Neuronal stem cell (in vitro differentiated cells): Measurements from ENCODE around the gene GPI.

Experiments
- DNase-seq: peaks from one replicate; pipeline ENCODE4 v3.0.0-alpha.2; 2013; ENCODE audit warnings: low spot score
- H2AFZ ChIP-seq: one replicate; pipeline ENCODE4 v1.6.1; 2013; ENCODE audit warnings: mild to moderate bottlenecking, low read length, inconsistent platforms
- H2AK5ac ChIP-seq: 2 replicates; pipeline ENCODE4 v1.6.1; 2013; ENCODE audit warnings: low read depth, mild to moderate bottlenecking, inconsistent platforms, low read length, moderate library complexity, mixed read lengths
- H2BK120ac ChIP-seq: 2 replicates; pipeline ENCODE4 v1.6.1; 2013; ENCODE audit warnings: low read depth, mild to moderate bottlenecking, inconsistent platforms, low read length, moderate library complexity, mixed read lengths
- H2BK12ac ChIP-seq: one replicate; pipeline ENCODE4 v1.6.1; 2013; ENCODE audit warnings: low read length, inconsistent platforms
- H2BK15ac ChIP-seq: 2 replicates; pipeline ENCODE4 v1.6.1; 2013; ENCODE audit warnings: mild to moderate bottlenecking, low read length, inconsistent platforms, mixed read lengths
- H2BK5ac ChIP-seq: one replicate; pipeline ENCODE4 v1.6.1; 2013; ENCODE audit warnings: inconsistent platforms, mild to moderate bottlenecking, low read length, moderate library complexity
- H3K14ac ChIP-seq: one replicate; pipeline ENCODE4 v1.6.1; 2013; ENCODE audit warnings: low read length, inconsistent platforms
- H3K18ac ChIP-seq: 2 replicates; pipeline ENCODE4 v1.6.1; 2013; ENCODE audit warnings: low read length, inconsistent platforms
- H3K23ac ChIP-seq: 2 replicates; pipeline ENCODE4 v1.6.1; 2013; ENCODE audit warnings: low read depth, mild to moderate bottlenecking, mixed read lengths, low read length, inconsistent platforms; ENCODE audit not compliant: poor library complexity
- H3K27ac ChIP-seq: replicated peaks from 3 replicates; pipeline ENCODE4 v1.5.1; 2013; ENCODE audit warnings: low read length, inconsistent platforms
- H3K27me3 ChIP-seq, 3 experiments: 2 replicates each; pipeline ENCODE4 v1.6.1; 2013; ENCODE audit warnings: low read length in 3 of 3, mild to moderate bottlenecking in 2 of 3, inconsistent platforms in 1 of 3, low read depth in 1 of 3, mixed read lengths in 1 of 3, moderate library complexity in 1 of 3; ENCODE audit not compliant: control insufficient read depth in 3 of 3, insufficient read depth in 3 of 3
- H3K36me3 ChIP-seq, 2 donors: replicated peaks in 1 of 2; 2 replicates each; pipeline ENCODE4 v1.6.1; 2013; ENCODE audit warnings: low read length in 2 of 2; ENCODE audit not compliant: control insufficient read depth in 2 of 2, insufficient read depth in 2 of 2
- H3K4ac ChIP-seq: 2 replicates; pipeline ENCODE4 v1.6.1; 2013; ENCODE audit warnings: inconsistent platforms, mild to moderate bottlenecking, low read length, moderate library complexity
- H3K4me1 ChIP-seq, 2 donors: 1 replicate in 1 of 2; 2 replicates in 1 of 2; pipeline ENCODE4 v1.6.1; 2013; ENCODE audit warnings: low read length in 2 of 2, low read depth in 1 of 2; ENCODE audit not compliant: control insufficient read depth in 2 of 2, insufficient read depth in 1 of 2
- H3K4me2 ChIP-seq: one replicate; pipeline ENCODE4 v1.6.1; 2013; ENCODE audit warnings: mild to moderate bottlenecking, low read length, inconsistent platforms; ENCODE audit not compliant: insufficient read depth, poor library complexity, severe bottlenecking
- H3K4me3 ChIP-seq, 2 donors: 2 replicates each; pipeline ENCODE4 v1.5.1; 2013; ENCODE audit warnings: low read length in 2 of 2, mild to moderate bottlenecking in 2 of 2, inconsistent platforms in 1 of 2, moderate library complexity in 1 of 2
- H3K79me1 ChIP-seq: one replicate; pipeline ENCODE4 v1.6.1; 2013; ENCODE audit warnings: low read depth, mild to moderate bottlenecking, inconsistent platforms, low read length, moderate library complexity
- H3K9ac ChIP-seq: one replicate; pipeline ENCODE4 v1.6.1; 2013; ENCODE audit warnings: mild to moderate bottlenecking, low read depth, low read length, inconsistent platforms; ENCODE audit not compliant: poor library complexity
- H3K9me3 ChIP-seq, 2 donors: replicated peaks in 1 of 2; 2 replicates each; pipeline versions ENCODE3 to v1.6.1; 2013; ENCODE audit warnings: low read length in 2 of 2, mild to moderate bottlenecking in 2 of 2, inconsistent platforms in 1 of 2, low read depth in 1 of 2, mixed read lengths in 1 of 2, moderate library complexity in 1 of 2; ENCODE audit not compliant: control insufficient read depth in 2 of 2, insufficient read depth in 1 of 2
- H4K8ac ChIP-seq: one replicate; pipeline ENCODE4 v1.6.1; 2013; ENCODE audit warnings: low read depth, mild to moderate bottlenecking, inconsistent platforms, low read length, moderate library complexity
- H4K91ac ChIP-seq: one replicate; pipeline ENCODE4 v1.6.1; 2013; ENCODE audit warnings: low read length, low read depth, mild to moderate bottlenecking, inconsistent platforms; ENCODE audit not compliant: poor library complexity
- WGBS, 2 donors: extraction: QIAGEN DNeasy Blood & Tissue Kit; methylation state at CpG; one replicate each; pipeline ENCODE4 v1.1.7; 2013; ENCODE audit warnings: missing lambda C conversion rate in 2 of 2, mixed read lengths in 1 of 2; ENCODE audit not compliant: insufficient read length in 2 of 2, insufficient replicate concordance in 1 of 2; ENCODE audit errors: extremely low coverage in 2 of 2; 5-methylcytosine and 5-hydroxymethylcytosine counted together

GPI gene

DNA sequence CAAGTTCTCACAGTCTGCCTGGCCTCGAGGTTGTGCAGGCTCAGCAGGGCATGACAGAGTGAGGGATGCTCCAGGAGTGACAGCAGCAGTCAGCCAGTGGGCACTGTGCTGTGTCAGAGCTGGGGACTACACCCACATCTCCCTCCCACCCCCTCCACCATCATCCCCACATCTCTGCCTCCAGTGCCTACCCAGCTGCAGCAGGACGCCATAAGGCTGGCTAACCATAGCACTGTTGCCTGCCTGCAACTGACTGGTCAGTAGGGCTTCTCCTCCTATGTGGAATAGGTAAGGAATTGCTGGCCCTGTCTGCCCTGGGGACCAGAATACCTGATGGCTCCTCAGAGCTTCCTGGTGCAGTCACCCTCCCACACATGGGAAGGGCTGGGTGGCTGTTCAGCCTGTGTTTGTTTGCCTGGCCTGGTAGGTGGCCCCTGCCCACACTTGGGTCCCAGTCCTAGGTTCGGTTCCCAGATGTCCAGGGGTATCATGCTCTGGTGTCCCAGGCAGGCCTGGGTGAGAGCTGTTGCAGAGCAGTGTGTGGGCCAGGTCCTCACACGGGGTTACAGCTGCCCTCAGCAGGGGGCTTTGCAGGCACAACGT lies 15.7 kb downstream of the GPI start:
- H4K8ac ChIP-seq, result no peak overlapping the region
- peak overlapping the region; percentile 83 for H2BK5ac ChIP-seq
- no peak overlapping the region for H3K4me3 ChIP-seq
- peak overlapping the region; percentile 25 for H3K9ac ChIP-seq
- H2AK5ac ChIP-seq, result no peak overlapping the region
- no peaks in the 10 kb centered on the region for H3K27me3 ChIP-seq
- H3K4ac ChIP-seq, result no peak overlapping the region
- no peak overlapping the region for H4K91ac ChIP-seq
- H3K4me2 ChIP-seq, result no peak overlapping the region
- no peak overlapping the region for H3K23ac ChIP-seq
- H2BK12ac ChIP-seq, result no peak overlapping the region
- H3K79me1 ChIP-seq, result peaks cover 2% of the 10 kb centered on the region
- DNase-seq, result no peak
- H2BK15ac ChIP-seq, result no peak overlapping the region
- no CpG with 5 or more reads among the region's 5 CpGs for WGBS, 2 donors
- H3K27ac ChIP-seq, result no peak overlapping the region
- peaks cover 0 to 2% of the 10 kb centered on the region in 2 donors for H3K9me3 ChIP-seq
- no peak overlapping the region for H2BK120ac ChIP-seq
- peaks cover 73 to 85% of the 10 kb centered on the region in 2 donors for H3K36me3 ChIP-seq
- H3K4me1 ChIP-seq, result no peaks in the 10 kb centered on the region
- no peak overlapping the region for H3K14ac ChIP-seq
- no peak overlapping the region for H3K18ac ChIP-seq
- no peak overlapping the region for H2AFZ ChIP-seq

DNA sequence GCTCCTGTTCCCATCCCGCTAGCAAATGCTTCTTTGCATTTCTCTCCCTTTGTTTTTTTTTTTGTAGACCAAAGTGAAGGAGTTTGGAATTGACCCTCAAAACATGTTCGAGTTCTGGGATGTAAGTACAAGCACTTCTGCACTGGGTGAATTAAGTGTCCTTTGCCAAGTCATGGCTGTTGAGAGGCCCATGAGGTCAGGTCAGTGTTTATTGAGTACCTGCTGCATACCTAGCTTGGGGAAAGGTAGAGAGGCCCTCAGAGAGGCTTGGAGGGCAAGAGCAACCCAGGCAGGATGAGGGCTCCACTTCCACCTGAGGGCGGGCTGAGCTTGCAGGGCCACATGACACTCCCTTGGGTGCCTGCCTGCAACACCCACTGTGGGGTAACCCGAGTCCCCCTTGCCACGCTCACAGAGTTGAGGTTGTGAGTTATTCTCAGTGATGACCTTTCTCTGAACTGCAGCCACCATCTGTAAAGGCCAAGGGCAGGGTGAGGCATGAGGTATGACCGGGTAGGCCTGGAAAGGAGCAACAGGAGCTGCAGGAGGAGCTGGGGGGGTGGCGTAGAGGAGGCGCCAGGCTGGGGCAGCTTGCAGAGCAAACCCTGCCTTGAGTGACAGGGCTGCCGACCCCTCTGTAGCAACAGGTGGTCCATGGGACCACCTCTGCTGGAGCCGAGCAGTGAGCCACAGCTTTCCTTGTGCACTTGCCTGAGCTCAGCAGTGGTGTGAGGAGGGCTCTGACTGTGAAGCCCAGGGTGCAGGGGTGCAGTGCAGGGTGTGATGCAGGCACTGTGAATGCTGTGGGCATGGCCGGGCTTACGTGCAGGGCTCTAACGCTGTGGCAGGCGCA lies 16.6 kb downstream of the GPI start:
- Histone ChIP-seq H3K36me3 (peaks cover 78 to 89% of the 10 kb centered on the region in 2 donors), H2AFZ (no peak overlapping the region), H3K27me3 (no peaks in the 10 kb centered on the region), H3K4ac (no peak overlapping the region), H3K4me2 (no peak overlapping the region), H3K27ac (no peak overlapping the region), H2BK120ac (no peak overlapping the region), H2BK15ac (no peak overlapping the region), H2BK5ac (peak overlapping the region; percentile 83), H4K8ac (no peak overlapping the region), H3K79me1 (peaks cover 2% of the 10 kb centered on the region), H4K91ac (no peak overlapping the region), H3K14ac (no peak overlapping the region), H3K9me3 (peaks cover 0 to 3% of the 10 kb centered on the region in 2 donors), H3K9ac (no peak overlapping the region), H2AK5ac (no peak overlapping the region), H3K4me1 (no peaks in the 10 kb centered on the region), H3K4me3 (peak overlapping the region in 1 of 2 donors; percentile 64), H2BK12ac (no peak overlapping the region), H3K18ac (no peak overlapping the region), H3K23ac (no peak overlapping the region)
- no CpG with 5 or more reads among the region's 14 CpGs for WGBS, 2 donors
- DNase-seq, result no peak

DNA sequence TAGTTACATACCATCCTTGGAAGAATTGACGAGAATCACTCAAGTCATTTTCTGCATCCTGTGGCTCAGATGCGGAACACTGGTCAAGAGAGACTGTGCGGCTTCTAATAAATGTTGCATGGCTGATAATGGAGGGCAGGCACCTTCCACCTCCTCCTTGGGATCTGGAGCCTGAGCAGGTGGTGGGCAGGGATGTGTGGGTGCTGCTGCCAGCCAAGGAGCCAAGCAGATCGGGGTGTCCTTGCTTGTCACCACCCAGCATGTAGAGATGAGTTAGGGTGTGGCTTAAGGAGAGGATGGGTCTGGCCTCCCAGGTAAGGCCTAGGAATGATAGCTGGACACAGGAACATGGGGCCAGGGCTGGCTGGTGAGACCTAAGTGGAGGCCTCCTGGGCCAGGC lies 17.5 kb downstream of the GPI start:
- Histone ChIP-seq H3K14ac (no peak overlapping the region), H2AFZ (no peak overlapping the region), H3K4me2 (no peak overlapping the region), H3K9ac (no peak overlapping the region), H3K4me1 (no peaks in the 10 kb centered on the region), H3K18ac (no peak overlapping the region), H3K23ac (no peak overlapping the region), H2BK5ac (no peak overlapping the region), H2BK12ac (no peak overlapping the region), H3K36me3 (peaks cover 84 to 94% of the 10 kb centered on the region in 2 donors), H4K91ac (no peak overlapping the region), H2AK5ac (no peak overlapping the region), H4K8ac (no peak overlapping the region), H3K27me3 (no peaks in the 10 kb centered on the region), H3K4me3 (no peak overlapping the region), H3K9me3 (peaks cover 0 to 4% of the 10 kb centered on the region in 2 donors), H3K27ac (no peak overlapping the region), H3K79me1 (peaks cover 2% of the 10 kb centered on the region), H3K4ac (no peak overlapping the region), H2BK120ac (no peak overlapping the region), H2BK15ac (no peak overlapping the region)
- no peak for DNase-seq
- WGBS, 2 donors, result no CpG with 5 or more reads among the region's 4 CpGs

DNA sequence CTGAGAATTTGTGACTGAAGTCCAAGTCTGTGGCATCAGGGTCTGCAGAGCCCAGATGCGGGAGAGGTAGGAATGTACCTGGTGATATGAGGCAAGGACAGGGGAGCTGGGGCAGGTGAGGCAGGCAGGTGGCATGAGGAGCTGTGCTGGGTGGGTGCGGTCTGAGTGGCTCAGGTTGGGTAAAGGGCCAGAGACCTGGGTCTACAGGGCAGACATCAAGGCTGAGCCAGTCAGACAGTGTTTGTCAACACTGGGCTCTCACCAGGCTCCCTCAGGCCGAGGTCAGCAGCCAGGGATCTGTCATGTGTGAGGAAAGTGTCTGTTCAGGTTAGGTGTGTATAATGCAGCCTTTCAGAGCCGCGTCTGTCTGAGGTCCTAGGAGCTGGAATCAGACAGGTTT lies 18.6 kb downstream of the GPI start:
- H3K23ac ChIP-seq, result peak overlapping the region; percentile 45
- WGBS, 2 donors, result no CpG with 5 or more reads among the region's 5 CpGs

More for the DNA sequence above, 18.6 kb downstream of the GPI start:
- no peak overlapping the region for H2BK120ac ChIP-seq
- H2BK12ac ChIP-seq, result no peak overlapping the region
- H4K91ac ChIP-seq, result no peak overlapping the region
- no peaks in the 10 kb centered on the region for H3K27me3 ChIP-seq
- H3K4ac ChIP-seq, result no peak overlapping the region
- H3K79me1 ChIP-seq, result peaks cover 2% of the 10 kb centered on the region
- no peak overlapping the region for H3K9ac ChIP-seq
- no peak overlapping the region for H3K18ac ChIP-seq
- no peak overlapping the region for H3K4me3 ChIP-seq
- no peak overlapping the region for H2BK15ac ChIP-seq
- H4K8ac ChIP-seq, result no peak overlapping the region
- H2AFZ ChIP-seq, result no peak overlapping the region
- no peak overlapping the region for H2BK5ac ChIP-seq
- no peak overlapping the region for H2AK5ac ChIP-seq
- no peaks in the 10 kb centered on the region for H3K4me1 ChIP-seq
- H3K4me2 ChIP-seq, result no peak overlapping the region
- H3K9me3 ChIP-seq, result peaks cover 0 to 4% of the 10 kb centered on the region in 2 donors
- no peak for DNase-seq
- H3K14ac ChIP-seq, result no peak overlapping the region
- no peak overlapping the region for H3K27ac ChIP-seq
- peaks cover 80 to 89% of the 10 kb centered on the region in 2 donors for H3K36me3 ChIP-seq
